ENCODE measurements around the gene PKD1. TPM values are rescaled to one million over a fixed set of nuclear protein-coding genes. Genes with fewer than 3 reads are reported as not detected.

PKD1 gene
- total RNA-seq, 1 donor from 2014 or later = 70.0 TPM

DNA sequence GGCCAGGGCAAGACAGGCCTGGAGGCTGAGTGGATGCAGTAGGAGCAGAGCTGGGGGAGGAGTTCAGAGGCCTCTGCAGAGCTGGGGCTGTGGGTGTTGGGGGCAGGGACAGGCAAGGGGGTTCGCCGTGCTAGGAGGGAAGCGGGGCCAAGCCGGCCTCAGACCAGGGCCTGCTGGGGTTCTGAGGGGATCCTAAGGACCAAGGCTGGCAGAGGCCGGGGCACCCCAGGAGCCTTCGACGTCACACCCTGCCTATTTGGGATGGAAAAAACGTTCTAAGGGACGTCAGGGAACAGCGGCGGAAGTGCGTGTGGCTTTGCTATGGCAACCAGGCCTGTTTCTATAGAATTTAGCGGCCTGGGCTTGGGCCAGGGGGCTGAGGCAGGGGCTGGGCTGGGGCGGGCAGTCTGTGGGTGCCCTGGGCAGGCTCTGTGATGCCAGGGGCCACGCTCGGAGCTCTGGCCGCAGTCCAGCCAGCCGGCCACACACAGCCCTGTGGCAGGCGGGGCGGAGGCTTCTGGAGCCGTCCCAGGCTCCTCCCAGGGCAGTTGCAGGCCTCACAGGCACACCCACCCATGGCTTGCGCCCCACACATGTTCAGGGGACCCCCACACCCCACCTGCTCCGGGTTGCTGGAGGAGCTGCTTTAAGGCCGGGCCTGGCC lies 23.6 kb upstream of the PKD1 start:
- no peak overlapping the region for H3K4me3 Mint-ChIP-seq (ENCODE audit: unreplicated experiment)
- H3K27me3 Mint-ChIP-seq (ENCODE audit: unreplicated experiment) = peaks cover 23% of the 10 kb centered on the region
- H3K4me1 Mint-ChIP-seq (ENCODE audit: unreplicated experiment) = peaks cover 41% of the 10 kb centered on the region
- peaks cover 9% of the 10 kb centered on the region for H3K36me3 Mint-ChIP-seq (ENCODE audit: low read depth, unreplicated experiment)
- H3K27ac Mint-ChIP-seq (ENCODE audit: unreplicated experiment) = peak overlapping the region; percentile 88
- no peaks in the 10 kb centered on the region for H3K9me3 Mint-ChIP-seq (ENCODE audit: unreplicated experiment)
- DNase-seq (ENCODE audit: low spot score) = no peak
- TF ChIP-seq, protein P1, sequence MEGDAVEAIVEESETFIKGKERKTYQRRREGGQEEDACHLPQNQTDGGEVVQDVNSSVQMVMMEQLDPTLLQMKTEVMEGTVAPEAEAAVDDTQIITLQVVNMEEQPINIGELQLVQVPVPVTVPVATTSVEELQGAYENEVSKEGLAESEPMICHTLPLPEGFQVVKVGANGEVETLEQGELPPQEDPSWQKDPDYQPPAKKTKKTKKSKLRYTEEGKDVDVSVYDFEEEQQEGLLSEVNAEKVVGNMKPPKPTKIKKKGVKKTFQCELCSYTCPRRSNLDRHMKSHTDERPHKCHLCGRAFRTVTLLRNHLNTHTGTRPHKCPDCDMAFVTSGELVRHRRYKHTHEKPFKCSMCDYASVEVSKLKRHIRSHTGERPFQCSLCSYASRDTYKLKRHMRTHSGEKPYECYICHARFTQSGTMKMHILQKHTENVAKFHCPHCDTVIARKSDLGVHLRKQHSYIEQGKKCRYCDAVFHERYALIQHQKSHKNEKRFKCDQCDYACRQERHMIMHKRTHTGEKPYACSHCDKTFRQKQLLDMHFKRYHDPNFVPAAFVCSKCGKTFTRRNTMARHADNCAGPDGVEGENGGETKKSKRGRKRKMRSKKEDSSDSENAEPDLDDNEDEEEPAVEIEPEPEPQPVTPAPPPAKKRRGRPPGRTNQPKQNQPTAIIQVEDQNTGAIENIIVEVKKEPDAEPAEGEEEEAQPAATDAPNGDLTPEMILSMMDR (IDR thresholded peaks at IDR 0.05; ENCODE audit: unreplicated experiment) = no peak

DNA sequence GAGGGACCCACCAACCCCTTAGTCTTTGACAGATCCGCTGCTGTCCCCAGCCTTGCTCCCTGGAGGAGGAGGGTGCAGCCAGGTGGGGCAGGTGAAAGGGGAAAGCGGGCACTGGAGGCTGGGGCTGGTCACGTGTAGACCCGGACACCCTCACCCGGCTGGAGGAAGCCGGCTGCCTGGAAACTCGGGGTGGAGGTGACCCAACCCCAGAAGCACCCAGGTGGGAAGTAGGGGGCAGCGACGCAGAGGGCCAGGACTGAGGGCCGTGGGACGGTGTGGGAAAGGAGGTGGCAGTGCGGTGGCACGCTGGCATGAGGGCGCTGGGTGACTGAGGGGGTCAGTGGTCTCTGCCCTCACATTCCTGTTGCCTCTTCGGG lies 22.6 kb upstream of the PKD1 start:
- H3K27me3 Mint-ChIP-seq (ENCODE audit: unreplicated experiment) = peaks cover 23% of the 10 kb centered on the region
- H3K4me1 Mint-ChIP-seq (ENCODE audit: unreplicated experiment) = peaks cover 41% of the 10 kb centered on the region
- H3K27ac Mint-ChIP-seq (ENCODE audit: unreplicated experiment) = peak overlapping the region; percentile 88
- H3K36me3 Mint-ChIP-seq (ENCODE audit: low read depth, unreplicated experiment) = peaks cover 9% of the 10 kb centered on the region
- no peak overlapping the region for H3K4me3 Mint-ChIP-seq (ENCODE audit: unreplicated experiment)
- TF ChIP-seq, protein P1 (IDR thresholded peaks at IDR 0.05; ENCODE audit: unreplicated experiment) = no peak
- no peaks in the 10 kb centered on the region for H3K9me3 Mint-ChIP-seq (ENCODE audit: unreplicated experiment)
- no peak for DNase-seq (ENCODE audit: low spot score)

DNA sequence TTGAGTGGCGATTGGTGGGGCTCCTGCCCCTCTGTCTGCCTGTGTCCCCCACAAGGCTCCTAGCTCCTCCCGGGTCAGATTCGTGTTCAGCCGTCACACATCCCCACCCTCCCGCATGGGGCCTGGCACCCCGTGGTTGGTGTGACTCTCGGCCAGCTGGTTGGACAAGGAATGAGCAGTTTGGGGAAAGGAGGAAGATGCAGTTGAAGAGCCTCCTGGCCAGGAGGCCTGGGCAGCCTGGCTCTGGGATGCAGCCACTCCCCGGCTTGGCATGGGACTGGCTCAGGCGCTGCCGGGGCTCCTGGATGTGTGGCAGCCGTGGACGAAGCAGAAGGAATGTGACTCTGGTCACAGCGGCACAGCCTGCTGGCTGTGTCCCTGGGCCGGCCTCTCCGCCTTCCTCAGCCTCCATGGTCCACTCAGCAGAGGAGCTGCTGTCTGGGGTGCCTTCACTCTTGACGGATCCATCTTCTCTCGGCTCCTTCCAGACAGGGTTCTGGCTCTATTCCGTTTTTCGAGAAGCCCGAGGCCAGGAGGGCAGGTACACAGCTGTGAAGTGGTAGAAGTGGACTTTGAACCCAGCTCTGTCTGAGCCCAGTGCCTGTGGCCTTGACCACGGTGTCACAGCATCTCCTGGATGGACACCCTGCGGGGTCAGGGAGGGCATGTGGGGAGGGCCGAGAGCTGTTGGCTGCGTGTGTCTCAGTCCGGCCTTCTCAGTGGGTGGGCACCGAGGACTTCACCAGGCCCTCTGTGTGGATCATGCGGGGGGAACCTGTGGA lies 22.0 kb upstream of the PKD1 start:
- Mint-ChIP-seq H3K27me3 (ENCODE audit: unreplicated experiment) (peaks cover 23% of the 10 kb centered on the region), H3K4me3 (ENCODE audit: unreplicated experiment) (peak overlapping the region; percentile 98), H3K9me3 (ENCODE audit: unreplicated experiment) (no peaks in the 10 kb centered on the region), H3K36me3 (ENCODE audit: low read depth, unreplicated experiment) (peaks cover 9% of the 10 kb centered on the region), H3K27ac (ENCODE audit: unreplicated experiment) (peak overlapping the region; percentile 76), H3K4me1 (ENCODE audit: unreplicated experiment) (peaks cover 41% of the 10 kb centered on the region)
- DNase-seq (ENCODE audit: low spot score) = no peak
- TF ChIP-seq, protein P1 (IDR thresholded peaks at IDR 0.05; ENCODE audit: unreplicated experiment) = no peak

DNA sequence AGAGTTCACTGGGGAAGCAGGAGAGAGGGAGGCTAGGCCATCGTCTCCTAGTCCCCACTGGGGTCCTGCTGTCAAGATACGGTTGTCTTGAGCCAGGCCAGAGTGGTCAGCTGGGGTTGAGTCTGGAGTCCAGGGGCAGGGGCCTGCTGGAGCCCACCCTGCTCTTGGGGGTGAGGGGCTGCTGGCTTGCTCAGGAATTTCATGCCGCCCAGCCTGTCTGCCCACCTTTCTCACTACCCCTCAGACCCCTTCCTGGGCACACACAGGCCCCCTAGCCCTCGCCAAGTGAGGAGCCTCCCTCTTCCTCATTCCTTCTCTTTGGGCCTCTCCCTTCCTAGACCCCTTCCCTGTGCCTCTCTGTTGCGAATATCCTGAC lies 21.1 kb upstream of the PKD1 start:
- H3K36me3 Mint-ChIP-seq (ENCODE audit: low read depth, unreplicated experiment) = peaks cover 9% of the 10 kb centered on the region
- TF ChIP-seq, protein P1 (IDR thresholded peaks at IDR 0.05; ENCODE audit: unreplicated experiment) = no peak

More for the DNA sequence above, 21.1 kb upstream of the PKD1 start:
- Mint-ChIP-seq H3K9me3 (ENCODE audit: unreplicated experiment) (no peaks in the 10 kb centered on the region), H3K27me3 (ENCODE audit: unreplicated experiment) (peaks cover 24% of the 10 kb centered on the region), H3K27ac (ENCODE audit: unreplicated experiment) (peak overlapping the region; percentile 92), H3K4me3 (ENCODE audit: unreplicated experiment) (peak overlapping the region; percentile 98), H3K4me1 (ENCODE audit: unreplicated experiment) (peaks cover 41% of the 10 kb centered on the region)
- no peak for DNase-seq (ENCODE audit: low spot score)
